GM12878 (cell line): ENCODE results near the gene ZCCHC18. TPM values are rescaled to one million over a fixed set of nuclear protein-coding genes. Genes with fewer than 3 reads are reported as not detected.
A peak's percentile ranks its signal among the peaks of the same experiment; 100 is the strongest.

ENCODE experiments used
- ATAC-seq: fragments of 200-7000 bp; cut with Tn5 transposase; 3 replicates; pipeline ENCODE4 v1.9.1; 2020; ENCODE audit warnings: mild to moderate bottlenecking, moderate library complexity
- BruUV-seq: library from RNA; stranded (reverse); fragments of 400-500 nt; replicated peaks from 2 replicates; lab custom pipeline; 2021; lab: Mats Ljungman, UMichigan
- CTCF ChIA-PET: fragments of 300-600 bp; sonication (Branson Sonifier 250); formaldehyde crosslinking; extraction: SDS; loops from one replicate; lab custom pipeline; 2021; ENCODE audit warnings: inconsistent platforms; lab: Yijun Ruan, JAX
- POLR2A ChIA-PET: fragments of 350-600 bp; formaldehyde crosslinking; extraction: SDS; loops from one replicate; lab custom pipeline; 2021; ENCODE audit warnings: inconsistent platforms; lab: Charles Lee
- RAD21 ChIA-PET: fragments of 300-600 bp; sonication (Branson Sonifier 250); formaldehyde crosslinking; loops from one replicate; lab custom pipeline; 2023; ENCODE audit warnings: antibody characterized with exemption; ENCODE audit not compliant: unreplicated experiment; lab: Charles Lee
- SMC1A ChIA-PET: fragments of 300-600 bp; sonication (Branson Sonifier 250); formaldehyde crosslinking; loops from one replicate; lab custom pipeline; 2023; ENCODE audit not compliant: unreplicated experiment, uncharacterized antibody; lab: Charles Lee
- DNase-seq: peaks from one replicate; pipeline ENCODE4 v3.0.0-alpha.2; 2011; ENCODE audit warnings: low read depth, low spot score
- FAIRE-seq: peaks from 3 replicates; lab custom pipeline; 2011; peaks lifted over from hg19 to GRCh38; lab: Jason Lieb, UNC
- H2AFZ ChIP-seq: 2 replicates; pipeline ENCODE4 v1.6.0; 2011; ENCODE audit warnings: low read depth, low read length, control low read depth; ENCODE audit not compliant: control insufficient read depth
- H3K27ac ChIP-seq: 2 replicates; pipeline ENCODE4 v1.5.1; 2011; ENCODE audit warnings: control low read depth; ENCODE audit not compliant: control insufficient read depth, insufficient read depth
- H3K27me3 ChIP-seq, 2 experiments: replicated peaks in 1 of 2; 2 replicates each; pipeline versions ENCODE4 v1.6.0 to v1.6.1; 2011; ENCODE audit warnings: low read length in 1 of 2; ENCODE audit not compliant: control insufficient read depth in 2 of 2, insufficient read depth in 2 of 2
- H3K36me3 ChIP-seq, 2 experiments: 2 replicates each; pipeline ENCODE4 v1.5.1; 2011; ENCODE audit warnings: low read length in 1 of 2; ENCODE audit not compliant: control insufficient read depth in 2 of 2, insufficient read depth in 2 of 2
- H3K4me1 ChIP-seq: 2 replicates; pipeline ENCODE4 v1.6.1; 2011; ENCODE audit warnings: mild to moderate bottlenecking, low read length, moderate library complexity, mixed read lengths; ENCODE audit not compliant: control insufficient read depth, insufficient read depth
- H3K4me2 ChIP-seq: 2 replicates; pipeline ENCODE4 v1.6.0; 2011; ENCODE audit warnings: control low read depth; ENCODE audit not compliant: control insufficient read depth, insufficient read depth
- H3K4me3 ChIP-seq: fragments of 200-600 bp; sonication (generic); 2 replicates; pipeline ENCODE4 v1.5.1; 2016
- H3K79me2 ChIP-seq: 2 replicates; pipeline ENCODE4 v1.6.0; 2011; ENCODE audit warnings: low read length; ENCODE audit not compliant: control insufficient read depth, insufficient read depth
- H3K9ac ChIP-seq: 2 replicates; pipeline ENCODE4 v1.8.0; 2011; ENCODE audit warnings: low read length, control low read depth, mixed read lengths; ENCODE audit not compliant: control insufficient read depth, insufficient read depth
- H3K9me3 ChIP-seq: replicated peaks from 3 replicates; pipeline ENCODE4 v1.5.1; 2011; ENCODE audit warnings: mild to moderate bottlenecking, low read length; ENCODE audit not compliant: control insufficient read depth, insufficient read depth
- H4K20me1 ChIP-seq: 2 replicates; pipeline ENCODE4 v1.6.0; 2011; ENCODE audit not compliant: control insufficient read depth, insufficient read depth
- BHLHE40 ChIP-seq, 2 experiments: fragments of 450-650 bp in 1 of 2; IDR thresholded peaks; 2 replicates each; pipeline ENCODE4 v1.6.1; 2011 to 2017; ENCODE audit warnings: low read depth in 2 of 2, borderline replicate concordance in 1 of 2, improper control_type of control experiment in 1 of 2, low read length in 1 of 2, mild to moderate bottlenecking in 1 of 2
- CHD2 ChIP-seq: IDR thresholded peaks from 2 replicates; pipeline ENCODE4 v1.6.1; 2011; ENCODE audit warnings: low read depth, low read length, improper control_type of control experiment, borderline replicate concordance
- E4F1 ChIP-seq: fragments of 450-650 bp; IDR thresholded peaks from 2 replicates; pipeline ENCODE4 v1.6.1; 2018; ENCODE audit warnings: borderline replicate concordance, mild to moderate bottlenecking; ENCODE audit not compliant: partially characterized antibody
- IKZF1 ChIP-seq: fragments of 450-650 bp; conservative IDR thresholded peaks from 2 replicates; pipeline ENCODE4 v1.6.1; 2017; ENCODE audit warnings: antibody characterized with exemption, mild to moderate bottlenecking
- JUNB ChIP-seq: IDR thresholded peaks from 2 replicates; pipeline ENCODE4 v1.6.1; 2016; ENCODE audit warnings: antibody characterized with exemption, mild to moderate bottlenecking
- MTA3 ChIP-seq: IDR thresholded peaks from 2 replicates; pipeline ENCODE4 v1.6.1; 2012; ENCODE audit warnings: low read length, inconsistent platforms, borderline replicate concordance
- NR2F1 ChIP-seq: fragments of 450-650 bp; conservative IDR thresholded peaks from 2 replicates; pipeline ENCODE4 v1.6.1; 2017; ENCODE audit warnings: mild to moderate bottlenecking
- PBX3 ChIP-seq: IDR thresholded peaks from 2 replicates; pipeline ENCODE4 v1.6.1; 2011; ENCODE audit warnings: mild to moderate bottlenecking, low read depth, low read length, moderate library complexity; ENCODE audit not compliant: insufficient replicate concordance
- SREBF2 ChIP-seq: IDR thresholded peaks from 2 replicates; pipeline ENCODE4 v1.6.1; 2012; ENCODE audit warnings: mild to moderate bottlenecking, low read length
- SRF ChIP-seq, 2 experiments: IDR thresholded peaks; 2 replicates each; pipeline ENCODE4 v1.6.1; 2011; ENCODE audit warnings: low read depth in 2 of 2, low read length in 2 of 2, mild to moderate bottlenecking in 1 of 2, moderate library complexity in 1 of 2
- USF2 ChIP-seq: IDR thresholded peaks from 2 replicates; pipeline ENCODE4 v1.6.1; 2011; ENCODE audit warnings: low read depth, low read length, improper control_type of control experiment, borderline replicate concordance
- ZBED1 ChIP-seq: IDR thresholded peaks from 2 replicates; pipeline ENCODE4 v1.6.1; 2016; ENCODE audit warnings: borderline replicate concordance
- WGBS: methylation state at CpG from one replicate; pipeline ENCODE4 v1.1.6; 2016; ENCODE audit warnings: low lambda C conversion rate; ENCODE audit not compliant: insufficient replicate concordance, insufficient coverage; ENCODE audit errors: missing lambda C conversion rate; 5-methylcytosine and 5-hydroxymethylcytosine counted together
- in situ Hi-C: fragments of 300-500 bp; cut with MboI; formaldehyde crosslinking; loops from 9 replicates; pipeline ENCODE4 v1.14.3; 2018; ENCODE audit warnings: mixed read lengths
- intact Hi-C: fragments of 100-400 bp; cut with micrococcal nuclease; formaldehyde crosslinking; loops from one replicate; pipeline ENCODE4 v1.14.2; 2022; ENCODE audit not compliant: unreplicated experiment
- polyA plus RNA-seq, 11 experiments: library from polyadenylated mRNA; depleted of rRNA in 4 of 11; unstranded in 6 of 11; stranded (reverse) in 5 of 11; fragments of >200 nt; fragmentation: Nextera tagmentation in 4 of 11; fragmentation: Illumina TruSeq in 1 of 11; extraction: Ambion mirVana in 4 of 11; extraction: Trizol in 1 of 11; gene quantifications; 1 replicate in 1 of 11; 2 replicates in 10 of 11; pipeline versions ENCODE4 v1.2.1 to v1.2.3, GENCODE V29; 2011 to 2016; ENCODE audit warnings: inconsistent platforms in 2 of 11, missing spikeins in 2 of 11, low read depth in 1 of 11
- total RNA-seq, 4 experiments: library from RNA; depleted of rRNA in 3 of 4; stranded (reverse); fragments of >200 nt in 3 of 4; fragmentation: Illumina TruSeq in 1 of 4; extraction: Trizol in 1 of 4; gene quantifications; 2 replicates each; pipeline versions ENCODE4 v1.2.1 to v1.2.3, GENCODE V29; 2013 to 2021
- TF ChIP-seq, protein P1 (sequence below): fragments of 450-650 bp; formaldehyde crosslinking; IDR thresholded peaks from 2 replicates; pipeline ENCODE4 v1.4.0; 2022; ENCODE audit warnings: mild to moderate bottlenecking, moderate library complexity

ZCCHC18 gene
- total and polyA plus RNA-seq, 10 of the 15 experiments (the other 5 are each of a cell fraction or from before 2014, with no cell fraction given) = 1.0 to 4.2 (median 2.3) TPM

- H3K27ac ChIP-seq = no peak overlapping the region
- no peaks in the 10 kb centered on the region for H3K27me3 ChIP-seq
- no peaks in the 10 kb centered on the region for H3K36me3 ChIP-seq
- TF ChIP-seq SREBF2 = no peak
- TF ChIP-seq NR2F1 = no peak
- no peak for TF ChIP-seq E4F1
- TF ChIP-seq, protein P1, sequence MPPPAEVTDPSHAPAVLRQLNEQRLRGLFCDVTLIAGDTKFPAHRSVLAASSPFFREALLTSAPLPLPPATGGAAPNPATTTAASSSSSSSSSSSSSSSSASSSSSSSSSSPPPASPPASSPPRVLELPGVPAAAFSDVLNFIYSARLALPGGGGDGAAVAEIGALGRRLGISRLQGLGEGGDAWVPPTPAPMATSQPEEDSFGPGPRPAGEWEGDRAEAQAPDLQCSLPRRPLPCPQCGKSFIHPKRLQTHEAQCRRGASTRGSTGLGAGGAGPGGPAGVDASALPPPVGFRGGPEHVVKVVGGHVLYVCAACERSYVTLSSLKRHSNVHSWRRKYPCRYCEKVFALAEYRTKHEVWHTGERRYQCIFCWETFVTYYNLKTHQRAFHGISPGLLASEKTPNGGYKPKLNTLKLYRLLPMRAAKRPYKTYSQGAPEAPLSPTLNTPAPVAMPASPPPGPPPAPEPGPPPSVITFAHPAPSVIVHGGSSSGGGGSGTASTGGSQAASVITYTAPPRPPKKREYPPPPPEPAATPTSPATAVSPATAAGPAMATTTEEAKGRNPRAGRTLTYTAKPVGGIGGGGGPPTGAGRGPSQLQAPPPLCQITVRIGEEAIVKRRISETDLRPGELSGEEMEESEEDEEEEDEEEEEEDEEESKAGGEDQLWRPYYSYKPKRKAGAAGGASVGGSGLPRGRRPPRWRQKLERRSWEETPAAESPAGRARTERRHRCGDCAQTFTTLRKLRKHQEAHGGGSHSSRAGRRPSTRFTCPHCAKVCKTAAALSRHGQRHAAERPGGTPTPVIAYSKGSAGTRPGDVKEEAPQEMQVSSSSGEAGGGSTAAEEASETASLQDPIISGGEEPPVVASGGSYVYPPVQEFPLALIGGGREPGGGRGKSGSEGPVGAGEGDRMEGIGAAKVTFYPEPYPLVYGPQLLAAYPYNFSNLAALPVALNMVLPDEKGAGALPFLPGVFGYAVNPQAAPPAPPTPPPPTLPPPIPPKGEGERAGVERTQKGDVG = no peak
- no peak for TF ChIP-seq USF2
- no peak for TF ChIP-seq PBX3
- no peak for TF ChIP-seq MTA3
- TF ChIP-seq ZBED1 = no peak
- no peak for TF ChIP-seq IKZF1
- TF ChIP-seq JUNB = no peak
- no peak for TF ChIP-seq SRF (IDR thresholded peaks at IDR 0.05; ENCODE audit: low read depth in 2 of 2, low read length in 2 of 2)
- TF ChIP-seq CHD2 = no peak
- no peak for TF ChIP-seq BHLHE40 (IDR thresholded peaks at IDR 0.05; ENCODE audit: borderline replicate concordance in 1 of 2, low read depth in 2 of 2, low read length in 1 of 2)
- WGBS = 63% methylated on average over 1 of the region's 1 CpG
- no peak overlapping the region for H2AFZ ChIP-seq
- H3K4me1 ChIP-seq = no peaks in the 10 kb centered on the region
- no peaks in the 10 kb centered on the region for H3K79me2 ChIP-seq
- BruUV-seq = no TSS peak
- DNase-seq = no peak
- RAD21 ChIA-PET = no interaction called here
- ATAC-seq = no peak
- in situ Hi-C loops = no loop called here
- no peak overlapping the region for H3K4me3 ChIP-seq
- intact Hi-C loops = no loop called here
- no peak overlapping the region for H3K9ac ChIP-seq
- FAIRE-seq = peak; percentile 31
- no peak overlapping the region for H3K4me2 ChIP-seq
- CTCF ChIA-PET = no interaction called here
- H4K20me1 ChIP-seq = no peaks in the 10 kb centered on the region
- SMC1A ChIA-PET = interaction anchor here (0.7 to 1.5 kb wide), 2 partner anchors 28 to 59 kb away, joined by 3 to 5 read pairs; no protein-coding TSS in a partner anchor
- no peaks in the 10 kb centered on the region for H3K9me3 ChIP-seq
- POLR2A ChIA-PET = no interaction called here
These were observed 3.4 kb upstream of the ZCCHC18 start for GRCh38 chrX:104108955-104109354.
